Measurements from ENCODE around the gene FFAR3.
A peak's percentile ranks its signal among the peaks of the same experiment; 100 is the strongest.

Gene FFAR3

DNA sequence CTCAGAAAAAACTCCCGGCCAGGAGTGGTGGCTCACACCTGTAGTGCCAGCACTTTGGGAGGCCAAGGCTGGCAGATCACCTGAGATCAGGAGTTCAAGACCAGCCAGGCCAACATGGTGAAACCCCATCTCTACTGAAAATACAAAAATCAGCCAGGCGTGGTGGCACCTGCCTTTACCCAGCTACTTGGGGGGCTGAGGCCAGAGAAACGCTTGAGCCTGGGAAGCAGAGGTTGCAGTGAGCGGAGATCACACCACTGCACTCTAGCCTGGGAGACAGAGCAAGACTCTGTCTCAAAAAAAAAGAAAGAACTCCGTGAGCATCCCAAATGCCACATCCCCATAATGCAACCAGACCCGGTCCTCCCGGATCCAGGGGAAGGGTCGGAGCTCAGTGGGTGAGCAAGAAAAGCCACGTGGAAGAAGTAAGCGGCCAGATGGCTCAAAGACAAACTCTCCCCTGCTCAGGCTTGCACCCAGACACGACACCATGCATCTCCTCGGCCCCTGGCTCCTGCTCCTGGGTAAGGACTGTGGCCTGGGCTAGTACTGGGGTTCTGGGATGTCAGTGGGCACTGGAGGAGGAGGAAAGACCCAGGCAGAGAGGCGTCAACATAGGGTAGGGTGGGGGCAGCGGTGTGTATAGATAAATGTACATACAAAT, 26.6 kb upstream of the FFAR3 start:
- no peak for DNase-seq

DNA sequence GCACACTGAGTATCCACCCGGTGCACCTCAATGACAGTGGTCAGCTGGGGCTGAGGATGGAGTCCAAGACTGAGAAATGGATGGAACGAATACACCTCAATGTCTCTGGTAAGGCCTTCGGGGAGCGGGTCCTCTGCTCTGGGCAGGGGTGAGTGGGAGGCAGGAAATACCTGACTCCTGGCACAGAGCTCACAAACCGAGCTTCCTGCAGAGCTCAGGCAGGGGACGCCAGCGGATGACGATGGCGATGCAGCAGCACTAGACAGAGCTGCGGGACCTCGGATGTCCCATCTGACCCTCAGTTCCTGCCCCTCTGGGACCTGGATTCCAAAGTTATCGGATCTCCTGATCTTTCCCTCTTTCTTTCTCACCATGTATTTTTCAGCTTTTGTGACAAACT, 25.4 kb upstream of the FFAR3 start:
- DNase-seq: no peak

DNA sequence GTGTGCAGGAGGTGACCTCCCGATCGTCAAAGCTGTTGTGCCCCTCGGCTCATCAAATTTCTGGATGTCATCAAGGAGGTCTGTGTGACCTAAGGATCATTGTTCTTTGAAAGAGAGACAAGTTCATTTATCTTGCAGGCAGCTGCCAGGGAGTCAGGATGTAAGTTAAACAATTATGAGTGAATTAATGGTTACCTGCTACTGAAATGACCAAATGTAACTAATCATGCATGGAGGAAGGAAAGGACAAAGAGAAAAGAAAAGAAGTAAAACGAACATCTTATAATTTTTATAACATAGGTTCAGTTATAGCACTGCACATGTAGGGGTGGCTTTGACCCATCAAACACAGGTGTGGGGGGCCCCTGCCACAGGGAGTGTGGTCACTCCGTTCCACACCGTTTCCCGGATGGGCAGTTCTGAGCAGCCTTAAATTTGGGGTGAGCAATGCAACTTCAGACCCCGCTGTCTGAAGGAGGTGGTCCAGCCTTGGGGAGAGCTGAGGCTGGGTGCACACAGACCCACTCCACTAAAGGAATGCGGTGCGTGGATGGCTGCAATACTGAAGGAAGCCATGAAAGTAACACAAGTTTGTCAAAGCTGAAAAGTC, 24.0 kb upstream of the FFAR3 start:
- no peak for DNase-seq

DNA sequence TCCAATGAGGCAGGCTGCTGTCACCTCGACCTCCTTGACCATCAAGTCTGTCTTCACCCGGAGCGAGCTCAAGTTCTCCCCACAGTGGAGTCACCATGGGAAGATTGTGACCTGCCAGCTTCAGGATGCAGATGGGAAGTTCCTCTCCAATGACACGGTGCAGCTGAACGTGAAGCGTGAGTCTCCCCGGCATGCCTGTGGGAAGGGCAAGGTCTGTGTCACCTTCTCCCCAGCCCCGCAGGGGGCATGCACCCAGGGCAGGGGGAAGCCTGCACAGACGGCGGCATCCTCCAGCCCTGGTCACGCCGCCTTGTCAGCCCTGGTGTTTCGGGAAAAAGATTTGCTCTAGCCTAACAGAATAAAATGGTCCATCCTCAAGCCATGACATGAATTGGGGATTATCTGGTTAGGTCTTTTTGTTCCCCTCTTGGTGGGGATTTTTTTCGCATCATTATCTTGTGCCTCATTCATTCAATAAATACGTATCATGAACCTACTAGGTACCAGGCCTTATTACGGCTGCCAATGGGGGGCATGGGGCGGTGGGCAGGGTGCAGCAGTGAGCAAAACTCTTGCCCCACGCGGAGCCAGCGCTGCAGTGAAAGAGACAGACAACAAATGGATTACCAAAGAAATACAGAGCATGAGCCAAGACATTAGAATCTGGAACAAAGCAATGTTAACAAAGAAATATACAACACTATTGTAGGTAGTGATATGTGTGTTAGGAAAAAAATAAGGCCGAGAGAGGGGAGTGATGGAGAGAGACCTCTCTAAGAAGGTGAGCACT, 21.9 kb upstream of the FFAR3 start:
- DNase-seq: no peak

DNA sequence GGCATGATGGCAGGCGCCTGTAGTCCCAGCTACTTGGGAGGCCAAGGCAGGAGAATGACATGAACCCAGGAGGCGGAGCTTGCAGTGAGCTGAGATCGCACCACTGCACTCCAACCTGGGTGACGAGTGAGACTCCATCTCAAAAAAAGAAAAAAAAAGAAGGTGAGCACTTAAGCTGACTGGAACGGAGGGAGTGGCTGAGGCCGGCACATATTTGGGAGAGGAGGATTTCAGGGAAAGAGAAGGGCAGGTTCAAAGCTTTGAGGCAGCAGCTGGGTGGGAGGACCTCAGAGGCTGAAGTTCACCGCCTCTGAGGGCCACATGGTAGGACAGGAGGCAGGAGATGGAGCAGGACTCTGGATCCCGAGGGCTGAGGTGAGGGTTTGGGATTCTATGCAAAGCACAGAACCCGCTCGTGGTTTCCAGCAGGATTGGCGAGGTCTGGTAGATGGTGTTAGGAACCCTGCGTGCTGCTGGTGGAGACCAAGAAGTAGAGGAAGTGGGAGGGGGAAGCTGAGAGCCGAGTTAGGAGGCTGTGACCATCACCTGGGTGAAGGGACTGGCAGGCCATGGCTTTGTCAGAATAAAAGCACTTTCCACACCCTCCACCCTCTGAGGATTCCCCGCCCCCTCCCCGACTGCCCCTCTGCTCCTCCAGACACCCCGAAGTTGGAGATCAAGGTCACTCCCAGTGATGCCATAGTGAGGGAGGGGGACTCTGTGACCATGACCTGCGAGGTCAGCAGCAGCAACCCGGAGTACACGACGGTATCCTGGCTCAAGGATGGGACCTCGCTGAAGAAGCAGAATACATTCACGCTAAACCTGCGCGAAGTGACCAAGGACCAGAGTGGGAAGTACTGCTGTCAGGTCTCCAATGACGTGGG, 20.9 kb upstream of the FFAR3 start:
- DNase-seq: no peak

DNA sequence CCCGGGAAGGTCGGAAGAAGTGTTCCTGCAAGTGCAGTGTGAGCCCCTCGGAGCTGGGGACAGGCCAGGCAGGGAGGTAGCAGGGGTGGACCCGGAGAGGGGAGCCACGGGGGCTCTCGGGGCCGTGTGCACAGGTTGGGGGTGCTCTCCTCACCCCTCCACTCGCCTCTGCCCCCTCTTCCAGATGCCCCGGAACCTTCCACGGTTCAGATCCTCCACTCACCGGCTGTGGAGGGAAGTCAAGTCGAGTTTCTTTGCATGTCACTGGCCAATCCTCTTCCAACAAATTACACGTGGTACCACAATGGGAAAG, 20.3 kb upstream of the FFAR3 start:
- DNase-seq: no peak

DNA sequence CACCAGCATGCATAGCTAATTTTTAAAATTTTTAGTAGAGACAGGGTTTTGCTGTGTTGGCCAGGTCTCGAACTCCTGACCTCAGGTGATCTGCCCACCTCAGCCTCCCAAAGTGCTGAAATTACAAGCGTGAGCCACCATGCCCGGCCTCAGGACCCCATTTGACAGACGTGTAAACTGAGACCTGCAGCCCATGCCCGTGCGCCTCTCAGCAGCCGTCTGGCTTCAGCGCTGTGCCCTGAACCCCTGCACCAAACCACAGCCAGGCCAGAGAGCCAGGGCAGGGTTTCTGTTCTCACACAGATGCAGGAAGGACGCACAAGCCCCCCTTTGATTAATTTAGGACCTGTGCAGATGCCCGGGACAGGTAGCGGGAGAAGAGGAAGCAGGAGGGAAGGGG, 17.8 kb upstream of the FFAR3 start:
- no peak for DNase-seq

DNA sequence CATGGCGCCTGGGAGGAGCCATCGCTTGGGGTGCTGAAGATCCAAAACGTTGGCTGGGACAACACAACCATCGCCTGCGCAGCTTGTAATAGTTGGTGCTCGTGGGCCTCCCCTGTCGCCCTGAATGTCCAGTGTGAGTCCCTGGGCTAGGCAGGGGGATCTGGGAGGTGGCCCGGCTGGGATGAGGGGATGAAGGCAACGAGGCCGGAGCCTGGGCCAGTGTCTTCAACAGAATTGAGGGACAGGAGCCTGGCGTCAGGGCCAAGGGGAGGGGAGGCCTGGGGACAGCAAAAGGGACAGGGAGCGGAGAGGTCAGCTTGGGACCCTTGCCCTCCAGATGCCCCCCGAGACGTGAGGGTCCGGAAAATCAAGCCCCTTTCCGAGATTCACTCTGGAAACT, 17.3 kb upstream of the FFAR3 start:
- no peak for DNase-seq

DNA sequence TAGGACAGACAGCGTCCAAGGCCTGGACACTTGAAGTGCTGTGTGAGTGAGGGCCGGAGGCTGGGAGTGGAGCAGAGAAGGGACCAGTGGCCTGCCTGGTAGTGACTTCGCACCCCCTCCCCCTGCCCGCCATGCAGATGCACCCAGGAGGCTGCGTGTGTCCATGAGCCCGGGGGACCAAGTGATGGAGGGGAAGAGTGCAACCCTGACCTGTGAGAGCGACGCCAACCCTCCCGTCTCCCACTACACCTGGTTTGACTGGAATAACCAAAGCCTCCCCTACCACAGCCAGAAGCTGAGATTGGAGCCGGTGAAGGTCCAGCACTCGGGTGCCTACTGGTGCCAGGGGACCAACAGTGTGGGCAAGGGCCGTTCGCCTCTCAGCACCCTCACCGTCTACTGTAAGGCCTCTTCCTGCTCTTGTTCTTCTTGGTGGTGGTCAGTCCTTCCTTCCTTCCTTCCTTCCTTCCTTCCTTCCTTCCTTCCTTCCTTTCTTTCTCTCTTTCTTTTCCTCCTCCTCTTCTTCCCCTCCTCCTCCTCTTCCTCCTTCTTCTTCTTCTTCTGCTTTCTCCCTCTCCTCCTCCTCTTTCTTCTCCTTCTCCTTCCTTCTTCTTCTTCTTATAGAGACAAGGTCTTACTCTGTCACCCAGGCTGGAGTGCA, 16.6 kb upstream of the FFAR3 start:
- no peak for DNase-seq

DNA sequence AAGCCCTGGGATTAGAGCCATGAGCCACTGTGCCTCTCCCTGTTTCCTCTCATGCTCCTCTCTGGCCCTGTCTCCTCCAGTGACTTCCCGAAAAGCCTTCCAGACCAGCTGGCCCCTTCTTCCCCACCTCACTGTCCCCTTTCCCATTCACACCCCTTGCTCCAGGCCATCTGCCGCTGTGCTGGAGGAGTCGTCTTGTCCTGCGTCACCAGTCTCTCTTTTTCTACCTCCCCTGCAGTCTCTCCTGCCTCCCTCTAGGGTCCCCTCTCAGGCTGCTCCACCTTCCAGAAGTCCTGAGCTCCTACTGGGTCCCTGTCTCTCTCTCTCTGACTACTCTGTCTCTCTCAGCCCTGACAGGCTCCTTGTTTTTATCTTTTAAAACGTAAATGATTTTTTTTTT, 15.8 kb upstream of the FFAR3 start:
- DNase-seq: no peak

DNA sequence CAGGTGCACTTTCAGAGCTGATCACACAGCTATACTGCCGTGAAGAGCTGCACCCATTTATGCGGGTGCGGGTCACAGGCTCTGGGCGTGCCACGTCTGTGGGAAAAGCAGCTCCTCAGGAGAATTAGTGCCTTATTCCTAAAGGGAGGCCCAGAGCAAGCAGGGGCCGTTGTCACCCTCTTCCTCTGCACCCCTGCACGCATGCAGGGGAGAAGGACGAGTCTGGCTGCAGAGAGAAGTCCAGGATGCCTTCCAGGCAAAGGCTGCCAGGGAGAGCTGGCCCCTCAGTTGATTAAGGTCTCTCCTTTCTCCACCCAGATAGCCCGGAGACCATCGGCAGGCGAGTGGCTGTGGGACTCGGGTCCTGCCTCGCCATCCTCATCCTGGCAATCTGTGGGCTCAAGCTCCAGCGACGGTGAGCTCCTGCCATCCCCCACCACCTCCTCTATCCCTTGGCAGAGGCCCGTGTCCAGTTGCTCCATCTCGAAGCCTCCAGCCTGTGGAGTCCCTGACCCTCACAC, 13.7 kb upstream of the FFAR3 start:
- no peak for DNase-seq

DNA sequence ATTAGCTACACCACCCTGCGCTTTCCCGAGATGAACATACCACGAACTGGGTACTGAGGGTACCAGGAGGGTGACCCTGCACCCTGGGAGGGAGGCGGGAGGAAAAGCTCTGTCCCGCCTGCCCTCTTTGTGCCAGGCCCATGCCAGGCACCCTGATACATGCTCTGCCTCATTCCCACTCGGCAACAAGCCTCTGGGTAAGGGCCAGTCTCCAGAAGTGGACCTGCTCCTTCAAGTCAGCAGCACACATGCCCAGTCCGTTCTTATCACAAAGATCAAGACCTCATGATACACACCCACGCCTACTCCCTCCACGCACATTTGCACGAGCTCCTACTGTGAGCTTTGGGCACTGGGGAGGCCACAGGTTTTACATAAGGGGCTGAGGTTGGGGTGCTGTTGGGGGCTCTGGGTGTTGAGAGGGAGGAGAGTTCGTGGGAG, 12.6 kb upstream of the FFAR3 start:
- no peak for DNase-seq

DNA sequence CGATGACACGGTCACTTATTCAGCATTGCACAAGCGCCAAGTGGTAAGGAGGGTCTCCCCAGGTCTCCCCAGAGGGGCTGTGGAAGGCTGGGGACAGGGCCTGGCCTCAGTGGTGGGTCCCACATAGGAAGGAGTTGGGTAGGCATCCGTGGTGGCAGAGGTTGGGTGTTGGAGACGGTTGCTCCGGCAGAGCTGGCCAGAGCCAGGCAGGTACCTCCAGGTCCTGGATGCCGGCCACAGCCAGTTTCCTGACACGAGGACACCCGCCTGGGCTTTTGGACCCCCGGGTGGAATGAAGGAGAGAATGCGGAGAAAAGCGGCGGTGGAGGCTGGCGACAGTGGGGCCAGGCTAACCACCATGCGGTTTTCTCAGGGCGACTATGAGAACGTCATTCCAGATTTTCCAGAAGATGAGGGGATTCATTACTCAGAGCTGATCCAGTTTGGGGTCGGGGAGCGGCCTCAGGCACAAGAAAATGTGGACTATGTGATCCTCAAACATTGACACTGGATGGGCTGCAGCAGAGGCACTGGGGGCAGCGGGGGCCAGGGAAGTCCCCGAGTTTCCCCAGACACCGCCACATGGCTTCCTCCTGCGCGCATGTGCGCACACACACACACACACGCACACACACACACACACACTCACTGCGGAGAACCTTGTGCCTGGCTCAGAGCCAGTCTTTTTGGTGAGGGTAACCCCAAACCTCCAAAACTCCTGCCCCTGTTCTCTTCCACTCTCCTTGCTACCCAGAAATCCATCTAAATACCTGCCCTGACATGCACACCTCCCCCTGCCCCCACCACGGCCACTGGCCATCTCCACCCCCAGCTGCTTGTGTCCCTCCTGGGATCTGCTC, 11.8 kb upstream of the FFAR3 start:
- peak; percentile 85 for DNase-seq

DNA sequence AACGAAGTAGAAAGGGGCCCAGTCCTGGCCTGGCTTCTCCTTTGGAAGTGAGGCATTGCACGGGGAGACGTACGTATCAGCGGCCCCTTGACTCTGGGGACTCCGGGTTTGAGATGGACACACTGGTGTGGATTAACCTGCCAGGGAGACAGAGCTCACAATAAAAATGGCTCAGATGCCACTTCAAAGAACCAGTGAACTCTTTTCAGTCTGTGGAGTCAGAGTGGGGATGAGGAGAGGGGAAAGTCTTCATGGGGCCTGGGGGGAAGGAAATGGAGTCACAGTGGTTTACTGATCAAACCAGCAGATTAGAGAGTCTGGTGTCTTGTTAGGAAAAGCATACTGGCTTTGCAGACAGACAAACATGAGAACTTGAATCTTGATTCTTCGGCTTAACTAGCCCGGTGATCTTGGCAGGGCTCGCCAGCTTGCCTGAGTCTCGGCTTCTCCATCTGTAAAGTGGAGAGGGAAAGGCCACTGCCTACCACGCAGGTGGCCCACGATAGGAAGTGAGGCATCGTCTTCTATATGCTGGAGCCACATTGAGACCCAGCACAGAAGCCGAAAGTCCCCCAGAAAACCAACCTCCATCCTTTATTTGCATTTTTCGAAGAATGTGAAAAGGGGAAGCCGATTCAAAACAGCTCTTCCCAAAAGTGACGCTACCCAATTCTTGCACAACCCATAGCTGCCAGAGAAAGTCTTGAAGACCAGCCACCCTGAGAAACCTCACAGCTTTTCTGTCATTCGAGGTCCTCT, 10.9 kb upstream of the FFAR3 start, which contains the start of gene FFAR1:
Gene FFAR1, plus strand, starts transcription at position 732 of the 759 bp plus-strand sequence. CDS start 3,650 bp downstream, outside the sequence.
- DNase-seq: peak; percentile 70

DNA sequence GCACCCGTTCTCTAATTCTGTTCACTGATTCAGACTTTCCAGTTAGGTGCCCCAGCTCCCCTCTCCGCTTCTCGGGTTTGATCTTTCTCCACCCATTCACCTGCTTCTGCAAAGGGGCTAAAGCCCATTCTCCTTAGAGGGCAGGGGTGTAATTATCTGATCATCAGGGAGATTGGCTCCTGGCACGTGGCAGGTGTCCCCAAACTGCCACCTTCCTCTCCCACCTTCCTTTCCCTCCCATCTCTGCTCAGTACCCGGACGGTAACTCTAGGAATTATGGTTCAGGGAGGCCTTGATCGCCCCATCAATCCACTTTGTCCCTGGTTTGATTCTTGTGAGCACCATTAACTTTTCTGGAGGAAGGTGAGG, 10.3 kb upstream of the FFAR3 start:
- DNase-seq: no peak

DNA sequence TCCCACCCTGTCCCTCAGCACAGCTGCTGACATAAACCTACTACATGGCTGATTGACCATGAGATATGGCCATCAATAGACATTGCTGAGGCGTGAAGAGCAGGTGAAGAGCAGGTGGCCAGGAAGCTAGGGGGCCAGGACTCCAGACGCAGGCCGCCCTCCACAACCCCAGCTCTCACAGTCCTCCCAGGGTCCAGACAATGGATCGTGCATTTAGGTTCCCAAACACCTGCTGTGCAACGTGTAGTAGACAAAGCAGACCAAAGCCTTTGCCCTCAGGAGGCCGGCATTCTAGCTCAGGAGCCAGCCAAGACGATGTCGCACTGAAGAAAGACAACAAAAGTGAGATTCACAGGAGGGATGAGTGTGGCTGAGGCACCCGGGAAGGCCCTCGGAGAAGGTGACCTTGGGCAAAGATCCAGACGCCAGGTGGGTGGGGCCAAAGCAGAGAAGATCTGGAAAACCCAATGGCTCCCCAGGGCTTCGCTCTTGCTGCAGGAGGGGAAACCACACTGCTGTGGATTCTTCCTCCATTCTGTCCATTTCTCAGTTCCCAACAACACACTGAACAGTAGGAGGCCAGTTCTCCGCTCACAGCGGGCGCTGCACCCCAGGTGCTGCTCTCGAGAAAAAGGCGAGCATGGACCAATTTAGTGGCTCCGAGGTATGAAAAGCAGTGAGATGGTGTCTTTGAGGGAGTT, 9.2 kb upstream of the FFAR3 start:
- no peak for DNase-seq

DNA sequence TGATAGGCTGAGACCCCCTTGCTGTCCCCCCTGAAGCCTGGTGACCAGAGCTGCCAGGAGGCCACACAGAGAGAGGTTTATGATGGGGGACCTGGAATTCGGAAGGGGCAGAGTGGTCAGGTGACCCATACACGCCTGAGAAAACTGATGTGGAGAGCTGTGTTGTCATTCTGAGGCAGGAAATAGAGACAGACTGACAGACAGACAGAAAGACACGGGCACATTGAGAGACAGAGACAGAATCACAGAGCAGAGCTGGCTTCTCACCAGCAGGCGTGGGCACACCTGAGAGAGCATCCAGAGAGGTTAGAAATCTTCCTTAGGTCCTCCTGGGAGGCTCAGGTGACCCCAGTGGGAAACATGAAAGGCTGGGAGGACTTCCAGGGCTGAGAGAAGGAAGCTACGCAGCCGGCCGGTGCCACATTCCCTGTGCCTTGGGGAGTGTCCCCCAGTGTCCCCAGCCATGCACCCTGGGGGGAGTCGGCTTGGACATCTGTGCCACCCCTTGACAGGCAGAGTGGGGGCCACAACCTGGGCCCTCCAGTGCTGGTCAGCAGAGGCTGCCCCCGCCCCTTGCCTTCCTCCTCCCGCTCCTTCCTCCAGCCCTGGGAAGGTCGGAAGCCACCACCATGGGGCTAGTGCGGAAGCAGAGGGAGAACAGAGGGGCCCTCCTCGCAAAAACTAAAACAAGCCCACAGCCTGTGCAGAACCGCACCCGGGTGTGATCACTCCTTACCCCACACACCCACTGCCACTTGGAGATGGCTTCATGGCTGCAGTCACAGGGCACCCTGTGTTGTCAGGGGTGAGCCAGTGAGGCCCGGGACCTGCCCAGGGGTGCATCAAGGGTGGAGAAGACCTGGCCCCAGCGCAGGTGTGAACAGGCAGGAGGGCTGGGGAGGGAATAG, 8.4 kb upstream of the FFAR3 start:
- no peak for DNase-seq

DNA sequence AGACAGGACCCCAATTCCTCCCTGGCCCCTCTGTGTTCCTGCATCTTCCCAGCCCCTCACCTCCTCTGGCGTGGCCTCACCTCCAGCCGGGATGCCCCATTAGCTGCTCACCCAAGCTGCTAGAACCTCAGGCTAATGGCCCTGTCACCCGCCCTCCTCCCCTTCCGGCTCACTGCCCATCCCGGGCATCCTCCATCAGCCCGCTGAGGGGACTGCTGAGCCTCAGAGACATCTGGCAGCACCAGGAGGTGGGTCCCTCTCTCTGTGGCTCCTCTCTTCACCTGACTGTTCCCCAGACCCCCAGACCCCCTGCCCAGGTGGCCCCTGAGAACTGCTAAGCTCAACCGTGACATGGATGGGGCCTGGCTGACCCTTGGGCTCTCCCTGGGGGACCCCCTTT, 7.7 kb upstream of the FFAR3 start:
- DNase-seq: no peak
